Stimulated activated CD8-positive, alpha-beta memory T cell treated with anti-CD3 and anti-CD28 coated beads, Interleukin-7, amount 100 ng/mL, for 48 hours (primary cell): ENCODE data around the gene PDE12.
A peak's percentile ranks its signal among the peaks of the same experiment; 100 is the strongest.
"Not testable (repeated sequence)": the region's sequence is repeated elsewhere in the genome, so short reads cannot be mapped to it uniquely, and the experiment has no call there.

Experiments
- DNase-seq, 2 donors: peaks; one replicate each; pipeline ENCODE4 v3.0.0-alpha.2; 2020; ENCODE audit warnings: low read depth in 1 of 2; ENCODE audit errors: extremely low read depth in 1 of 2

Gene PDE12

GRCh38 chr3:57582474-57583168, 26.5 kb downstream of the PDE12 start:
- no peak for DNase-seq

- no peak for DNase-seq
Measured at GRCh38 chr3:57583544-57583943, 27.5 kb downstream of the PDE12 start.

- no peak for DNase-seq
Measured at GRCh38 chr3:57586778-57587177, 30.7 kb downstream of the PDE12 start.

DNA sequence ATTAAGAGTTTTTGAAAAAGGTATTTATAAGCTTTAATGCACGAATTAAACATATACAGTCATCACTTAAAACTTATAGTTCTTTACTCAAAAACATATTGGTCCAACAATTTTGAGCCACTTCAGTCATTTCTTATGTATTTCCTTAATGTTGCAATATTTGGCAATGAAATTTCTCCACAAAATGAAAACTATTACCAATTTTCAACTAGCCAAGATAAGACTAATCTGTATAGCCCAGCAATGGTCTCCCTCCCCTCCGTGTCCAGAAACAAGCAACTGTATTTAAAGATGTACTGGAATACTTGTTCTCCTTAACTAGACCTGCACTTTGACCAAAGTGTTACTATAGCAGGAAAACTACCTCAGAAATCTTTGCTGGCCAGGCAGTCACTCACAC, 31.8 kb downstream of the PDE12 start:
- DNase-seq = no peak

DNA sequence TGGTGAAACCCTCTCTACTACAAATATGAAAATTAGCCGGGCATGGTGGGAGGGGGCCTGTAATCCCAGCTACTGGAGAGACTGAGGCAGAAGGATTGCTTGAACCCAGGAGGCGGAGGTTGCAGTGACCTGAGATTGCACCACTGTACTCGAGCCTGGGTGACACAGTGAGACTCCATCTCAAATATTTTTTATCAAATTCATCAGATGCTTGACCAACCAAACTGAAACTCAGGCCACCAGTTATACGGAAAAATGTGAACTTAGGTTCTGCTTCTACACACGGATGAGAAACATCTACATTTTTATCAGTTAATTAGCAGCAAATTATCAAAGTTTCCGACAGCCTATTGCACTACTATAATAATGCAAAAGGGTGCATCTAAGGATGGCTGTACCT, 36.2 kb downstream of the PDE12 start:
- no peak for DNase-seq

- no peak for DNase-seq
Measured at GRCh38 chr3:57594144-57594543, 38.1 kb downstream of the PDE12 start.

GRCh38 chr3:57594576-57594975, 38.5 kb downstream of the PDE12 start:
- DNase-seq = no peak

GRCh38 chr3:57596495-57597126, 40.5 kb downstream of the PDE12 start:
- DNase-seq = peak; percentile 21 to 41

DNA sequence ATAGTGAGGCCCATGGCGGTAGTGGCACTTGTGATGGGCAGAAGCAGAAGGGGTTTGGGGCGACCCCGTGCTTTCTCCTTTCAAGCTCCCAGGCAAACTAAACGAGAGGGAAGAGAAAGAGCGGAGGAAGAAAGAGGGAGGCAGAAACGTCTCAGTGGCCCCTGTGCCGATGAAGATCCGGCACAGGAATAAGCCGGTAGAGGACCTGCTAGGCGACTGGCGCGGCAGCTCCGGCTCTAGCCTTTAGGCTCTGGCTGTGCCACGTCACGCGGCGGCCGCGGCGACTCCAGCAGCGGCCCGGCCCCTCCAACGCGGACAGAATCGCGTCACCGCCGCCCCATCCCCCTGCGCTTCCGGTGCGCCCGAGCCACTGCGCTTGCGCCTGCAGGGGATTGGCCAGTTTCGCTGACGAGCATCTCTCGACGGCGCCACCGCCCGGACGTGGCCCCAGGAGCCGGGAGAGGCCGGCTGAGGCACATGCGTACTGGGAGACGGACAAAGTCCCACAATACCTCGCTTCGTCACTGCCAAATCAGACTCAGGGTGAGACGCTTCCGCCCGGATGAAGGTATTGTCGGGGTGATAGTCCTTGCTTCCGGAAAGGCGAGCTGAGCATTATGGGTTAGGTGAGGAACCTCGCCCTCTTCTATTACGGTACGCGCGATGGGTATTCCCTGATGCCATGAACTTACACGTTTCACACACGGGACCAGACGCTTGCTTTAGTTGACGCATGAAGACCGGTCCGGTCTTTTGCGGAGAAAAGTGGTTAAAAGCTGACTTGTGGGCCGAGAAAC, 41.3 kb downstream of the PDE12 start, which contains the start of gene ARF4:
Gene ARF4 (minus strand): TSS at position 218 of the 797 bp plus-strand sequence. CDS start 204 bp downstream, at position 14.
- DNase-seq = peak; percentile 99 to 100

DNA sequence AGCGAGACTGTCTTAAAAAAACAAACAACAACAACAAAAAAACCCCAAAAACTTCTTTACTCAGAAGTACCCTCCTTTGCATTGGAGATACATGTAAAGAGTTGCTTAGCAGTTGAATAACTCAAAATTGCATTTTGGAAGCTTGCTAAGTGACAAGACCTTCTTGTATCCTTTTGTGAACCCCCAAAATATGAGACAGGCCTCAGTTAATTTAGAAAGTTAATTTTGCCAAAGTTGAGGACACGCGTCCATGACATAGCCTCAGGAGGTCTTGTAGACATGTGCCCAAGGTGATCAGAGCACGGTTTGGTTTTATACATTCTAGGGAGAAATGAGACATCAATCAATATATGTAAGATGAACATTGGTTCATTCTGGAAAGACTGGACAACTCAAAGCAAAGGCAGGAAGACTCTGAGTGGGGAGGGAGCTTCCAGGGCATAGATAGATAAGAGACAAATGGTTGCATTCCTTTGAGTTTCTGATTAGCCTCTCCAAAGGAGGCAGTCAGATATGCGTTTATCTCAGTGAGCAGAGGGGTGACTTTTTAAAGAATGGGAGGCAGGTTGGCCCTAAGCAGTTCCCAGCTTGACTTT, 42.8 kb downstream of the PDE12 start:
- no peak for DNase-seq

- DNase-seq = no peak
Measured at GRCh38 chr3:57600195-57600594, 44.1 kb downstream of the PDE12 start.

GRCh38 chr3:57604971-57605370, 48.9 kb downstream of the PDE12 start:
- no peak for DNase-seq

GRCh38 chr3:57605683-57606082, 49.6 kb downstream of the PDE12 start:
- DNase-seq = no peak

DNA sequence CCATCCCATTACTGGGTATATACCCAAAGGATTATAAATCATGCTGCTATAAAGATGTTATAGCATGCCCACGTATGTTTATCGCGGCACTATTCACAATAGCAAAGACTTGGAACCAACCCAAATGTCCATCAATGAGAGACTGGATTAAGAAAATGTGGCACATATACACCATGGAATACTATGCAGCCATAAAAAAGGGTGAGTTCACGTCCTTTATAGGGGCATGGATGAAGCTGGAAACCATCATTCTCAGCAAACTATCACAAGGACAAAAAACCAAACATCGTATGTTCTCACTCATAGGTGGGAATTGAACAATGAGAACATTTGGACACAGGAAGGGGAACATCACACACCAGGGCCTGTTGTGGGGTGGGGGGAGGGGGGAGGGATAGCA, 55.8 kb downstream of the PDE12 start:
- not testable (repeated sequence) for DNase-seq

GRCh38 chr3:57616233-57616632, 60.2 kb downstream of the PDE12 start:
- DNase-seq = no peak
